HCT116 (cell line): ENCODE results near the gene WIPI1.

Experiments
- CEBPB ChIP-seq: IDR thresholded peaks from 2 replicates; pipeline ENCODE4 v1.6.1; 2012; ENCODE audit warnings: low read depth
- EZH2 ChIP-seq: fragments of 200-600 bp; sonication (generic); IDR thresholded peaks from 2 replicates; pipeline ENCODE4 v1.6.1; 2017; ENCODE audit warnings: antibody characterized with exemption, mixed run types
- MAX ChIP-seq: IDR thresholded peaks from 2 replicates; pipeline ENCODE4 v1.6.1; 2012
- POLR2A ChIP-seq: IDR thresholded peaks from 2 replicates; pipeline ENCODE4 v1.7.0; 2011; ENCODE audit warnings: borderline replicate concordance; ENCODE audit not compliant: insufficient read depth, insufficient read length; ENCODE audit errors: extremely low read depth
- POLR2AphosphoS5 ChIP-seq: IDR thresholded peaks from 2 replicates; pipeline ENCODE4 v1.6.1; 2011; ENCODE audit warnings: mild to moderate bottlenecking, low read depth, low read length, moderate library complexity
- RAD21 ChIP-seq: IDR thresholded peaks from 2 replicates; pipeline ENCODE4 v1.6.1; 2012; ENCODE audit warnings: low read depth, mild to moderate bottlenecking
- REST ChIP-seq: IDR thresholded peaks from 2 replicates; pipeline ENCODE4 v1.6.1; 2012; ENCODE audit warnings: low read depth
- SIN3A ChIP-seq: IDR thresholded peaks from 2 replicates; pipeline ENCODE4 v1.6.1; 2012; ENCODE audit warnings: low read depth
- TCF7L2 ChIP-seq: IDR thresholded peaks from 2 replicates; pipeline ENCODE4 v1.7.0; 2011; ENCODE audit warnings: borderline replicate concordance, inconsistent platforms; ENCODE audit not compliant: insufficient read depth, insufficient read length; ENCODE audit errors: extremely low read depth
- ZBTB33 ChIP-seq: IDR thresholded peaks from 2 replicates; pipeline ENCODE4 v1.6.1; 2011; ENCODE audit warnings: mild to moderate bottlenecking, low read length, moderate library complexity; ENCODE audit not compliant: insufficient replicate concordance; ENCODE audit errors: extremely low read depth
- TF ChIP-seq, protein P1 (sequence below), 3 experiments: fragments of 200-600 bp in 1 of 3; sonication (generic) in 1 of 3; IDR thresholded peaks in 2 of 3; conservative IDR thresholded peaks in 1 of 3; 2 replicates each; pipeline ENCODE4 v1.5.1; 2012 to 2017; ENCODE audit warnings: low read depth in 2 of 3, low read length in 2 of 3, antibody characterized with exemption in 1 of 3, borderline replicate concordance in 1 of 3, control low read depth in 1 of 3, mild to moderate bottlenecking in 1 of 3, mixed read lengths in 1 of 3, mixed run types in 1 of 3, moderate library complexity in 1 of 3; ENCODE audit not compliant: insufficient read depth in 1 of 3
- TF ChIP-seq, protein P2 (sequence below): IDR thresholded peaks from 2 replicates; pipeline ENCODE4 v1.6.1; 2012

- TF ChIP-seq POLR2AphosphoS5: no peak
- TF ChIP-seq, protein P1, sequence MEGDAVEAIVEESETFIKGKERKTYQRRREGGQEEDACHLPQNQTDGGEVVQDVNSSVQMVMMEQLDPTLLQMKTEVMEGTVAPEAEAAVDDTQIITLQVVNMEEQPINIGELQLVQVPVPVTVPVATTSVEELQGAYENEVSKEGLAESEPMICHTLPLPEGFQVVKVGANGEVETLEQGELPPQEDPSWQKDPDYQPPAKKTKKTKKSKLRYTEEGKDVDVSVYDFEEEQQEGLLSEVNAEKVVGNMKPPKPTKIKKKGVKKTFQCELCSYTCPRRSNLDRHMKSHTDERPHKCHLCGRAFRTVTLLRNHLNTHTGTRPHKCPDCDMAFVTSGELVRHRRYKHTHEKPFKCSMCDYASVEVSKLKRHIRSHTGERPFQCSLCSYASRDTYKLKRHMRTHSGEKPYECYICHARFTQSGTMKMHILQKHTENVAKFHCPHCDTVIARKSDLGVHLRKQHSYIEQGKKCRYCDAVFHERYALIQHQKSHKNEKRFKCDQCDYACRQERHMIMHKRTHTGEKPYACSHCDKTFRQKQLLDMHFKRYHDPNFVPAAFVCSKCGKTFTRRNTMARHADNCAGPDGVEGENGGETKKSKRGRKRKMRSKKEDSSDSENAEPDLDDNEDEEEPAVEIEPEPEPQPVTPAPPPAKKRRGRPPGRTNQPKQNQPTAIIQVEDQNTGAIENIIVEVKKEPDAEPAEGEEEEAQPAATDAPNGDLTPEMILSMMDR (IDR thresholded peaks at IDR 0.05 in 2 of 3, conservative IDR thresholded peaks at IDR 0.05 in 1 of 3; ENCODE audit: borderline replicate concordance in 1 of 3, insufficient read depth in 1 of 3, low read depth in 2 of 3, low read length in 2 of 3): no peak
- no peak for TF ChIP-seq POLR2A
- TF ChIP-seq EZH2: no peak
- no peak for TF ChIP-seq CEBPB
- no peak for TF ChIP-seq TCF7L2
- no peak for TF ChIP-seq REST
- no peak for TF ChIP-seq ZBTB33
- TF ChIP-seq MAX: no peak
- no peak for TF ChIP-seq RAD21
- TF ChIP-seq, protein P2, sequence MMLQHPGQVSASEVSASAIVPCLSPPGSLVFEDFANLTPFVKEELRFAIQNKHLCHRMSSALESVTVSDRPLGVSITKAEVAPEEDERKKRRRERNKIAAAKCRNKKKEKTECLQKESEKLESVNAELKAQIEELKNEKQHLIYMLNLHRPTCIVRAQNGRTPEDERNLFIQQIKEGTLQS: no peak
- no peak for TF ChIP-seq SIN3A
These were observed 65.6 kb downstream of the WIPI1 start for GRCh38 chr17:68391561-68392268.
